GM19043 (cell line): ENCODE data around the gene COL9A3.
"Not testable (repeated sequence)": the region's sequence is repeated elsewhere in the genome, so short reads cannot be mapped to it uniquely, and the experiment has no call there.

Experiments used
- ATAC-seq: cut with Tn5 transposase; IDR thresholded peaks from one replicate; pipeline ENCODE4 v1.9.1; 2021; ENCODE audit warnings: low read depth; ENCODE audit not compliant: unreplicated experiment

Gene COL9A3

GRCh38 chr20:62852841-62853240 is 36.0 kb downstream of the COL9A3 start:
- ATAC-seq = no peak

- not testable (repeated sequence) for ATAC-seq
Observed at GRCh38 chr20:62853304-62853703, 36.5 kb downstream of the COL9A3 start.

GRCh38 chr20:62854121-62854520 is 37.3 kb downstream of the COL9A3 start:
- no peak for ATAC-seq

- no peak for ATAC-seq
Observed at GRCh38 chr20:62855120-62855519, 38.3 kb downstream of the COL9A3 start.

- ATAC-seq = no peak
Observed at GRCh38 chr20:62856931-62857619, 40.2 kb downstream of the COL9A3 start.

GRCh38 chr20:62858058-62858830 is 41.4 kb downstream of the COL9A3 start:
- no peak for ATAC-seq

GRCh38 chr20:62859721-62860120 is 42.9 kb downstream of the COL9A3 start:
- no peak for ATAC-seq

GRCh38 chr20:62860391-62860923 is 43.6 kb downstream of the COL9A3 start:
- no peak for ATAC-seq

GRCh38 chr20:62860924-62861691 is 44.3 kb downstream of the COL9A3 start:
- ATAC-seq = peak; percentile 37

GRCh38 chr20:62861726-62862336 is 45.0 kb downstream of the COL9A3 start, which contains the start of gene TCFL5:
Gene TCFL5, minus strand, starts transcription at chr20:62861822. Its CDS starts 152 bp downstream, at chr20:62861670.
- peak; percentile 68 for ATAC-seq

GRCh38 chr20:62864207-62864606 is 47.4 kb downstream of the COL9A3 start:
- no peak for ATAC-seq

- ATAC-seq = no peak
Observed at GRCh38 chr20:62872184-62872847, 55.5 kb downstream of the COL9A3 start.

- no peak for ATAC-seq
Observed at GRCh38 chr20:62872862-62873261, 56.0 kb downstream of the COL9A3 start.

- ATAC-seq = no peak
Observed at GRCh38 chr20:62873280-62873679, 56.4 kb downstream of the COL9A3 start.

- not testable (repeated sequence) for ATAC-seq
Observed at GRCh38 chr20:62873681-62874031, 56.8 kb downstream of the COL9A3 start.

GRCh38 chr20:62874964-62875344 is 58.1 kb downstream of the COL9A3 start:
- ATAC-seq = no peak

- no peak for ATAC-seq
Observed at GRCh38 chr20:62875419-62876361, 58.8 kb downstream of the COL9A3 start.

GRCh38 chr20:62876501-62876901 is 59.7 kb downstream of the COL9A3 start:
- no peak for ATAC-seq
